Glutamatergic neuron (in vitro differentiated cells): ENCODE results near the gene FAM229A. TPM values are rescaled to one million over a fixed set of nuclear protein-coding genes. Genes with fewer than 3 reads are reported as not detected.

Experiments used
- DNase-seq: peaks from one replicate; pipeline ENCODE4 v3.0.0; 2022
- H3K27ac Mint-ChIP-seq: one replicate; pipeline ENCODE4 v1.8.0; 2020; ENCODE audit warnings: mild to moderate bottlenecking, mixed read lengths, inconsistent platforms; ENCODE audit not compliant: unreplicated experiment
- H3K27me3 Mint-ChIP-seq: one replicate; pipeline ENCODE4 v1.8.0; 2020; ENCODE audit warnings: mild to moderate bottlenecking, moderate library complexity, mixed read lengths, inconsistent platforms; ENCODE audit not compliant: unreplicated experiment
- H3K36me3 Mint-ChIP-seq: one replicate; pipeline ENCODE4 v1.8.0; 2020; ENCODE audit warnings: mild to moderate bottlenecking, mixed read lengths, inconsistent platforms; ENCODE audit not compliant: unreplicated experiment
- H3K4me1 Mint-ChIP-seq: one replicate; pipeline ENCODE4 v1.8.0; 2020; ENCODE audit warnings: mild to moderate bottlenecking, low read depth, mixed read lengths, inconsistent platforms; ENCODE audit not compliant: unreplicated experiment
- H3K4me3 Mint-ChIP-seq: one replicate; pipeline ENCODE4 v1.8.0; 2020; ENCODE audit warnings: mild to moderate bottlenecking, mixed read lengths, inconsistent platforms; ENCODE audit not compliant: unreplicated experiment
- H3K9me3 Mint-ChIP-seq: one replicate; pipeline ENCODE4 v1.8.0; 2020; ENCODE audit warnings: mild to moderate bottlenecking, moderate library complexity, mixed read lengths, inconsistent platforms; ENCODE audit not compliant: unreplicated experiment
- CTCF ChIP-seq: fragments of 200-600 bp; sonication (generic); IDR thresholded peaks from one replicate; pipeline ENCODE4 v1.5.0; 2021; ENCODE audit not compliant: partially characterized antibody, unreplicated experiment
- total RNA-seq: library from RNA; stranded (reverse); fragmentation: NEBNext Ultra II Directional; extraction: Animal tissue kit (Norgen Biotek cat#: 25700); gene quantifications from one replicate; pipeline ENCODE4 v1.2.1, GENCODE V29; 2021; ENCODE audit not compliant: unreplicated experiment

Gene FAM229A
- total RNA-seq, 1 donor from 2014 or later = 21.8 TPM

GRCh38 chr1:32353431-32353830 is 8.9 kb downstream of the FAM229A start:
- H3K27ac Mint-ChIP-seq = peak overlapping the region; percentile 95
- DNase-seq = no peak
- H3K9me3 Mint-ChIP-seq = peaks cover 7% of the 10 kb centered on the region
- peak overlapping the region; percentile 70 for H3K4me3 Mint-ChIP-seq
- no peak for TF ChIP-seq CTCF
- peaks cover 28% of the 10 kb centered on the region for H3K4me1 Mint-ChIP-seq
- no peaks in the 10 kb centered on the region for H3K36me3 Mint-ChIP-seq
- H3K27me3 Mint-ChIP-seq = peaks cover 26% of the 10 kb centered on the region

- no peak for TF ChIP-seq CTCF
- Mint-ChIP-seq H3K4me3 (peak overlapping the region; percentile 70), H3K27ac (peak overlapping the region; percentile 95), H3K4me1 (peaks cover 28% of the 10 kb centered on the region), H3K36me3 (no peaks in the 10 kb centered on the region), H3K27me3 (peaks cover 26% of the 10 kb centered on the region), H3K9me3 (peaks cover 7% of the 10 kb centered on the region)
- DNase-seq = no peak
Measured at GRCh38 chr1:32352831-32353383, 9.4 kb downstream of the FAM229A start.

GRCh38 chr1:32352239-32352745 is 10.0 kb downstream of the FAM229A start:
- no peak for TF ChIP-seq CTCF

GRCh38 chr1:32351399-32352238 is 10.7 kb downstream of the FAM229A start:
- H3K4me1 Mint-ChIP-seq = peaks cover 29% of the 10 kb centered on the region
- peaks cover under 1% of the 10 kb centered on the region for H3K36me3 Mint-ChIP-seq
- peaks cover 23% of the 10 kb centered on the region for H3K27me3 Mint-ChIP-seq
- H3K27ac Mint-ChIP-seq = peak overlapping the region; percentile 95
- H3K4me3 Mint-ChIP-seq = peak overlapping the region; percentile 86
- TF ChIP-seq CTCF = no peak
- peaks cover 7% of the 10 kb centered on the region for H3K9me3 Mint-ChIP-seq
- peak; percentile 96 for DNase-seq

More at GRCh38 chr1:32352239-32352745, 10.0 kb downstream of the FAM229A start:
- Mint-ChIP-seq H3K9me3 (peaks cover 7% of the 10 kb centered on the region), H3K27ac (peak overlapping the region; percentile 95), H3K27me3 (peaks cover 23% of the 10 kb centered on the region), H3K4me1 (peaks cover 27% of the 10 kb centered on the region), H3K36me3 (no peaks in the 10 kb centered on the region), H3K4me3 (peak overlapping the region; percentile 70)
- DNase-seq = no peak

- Mint-ChIP-seq H3K36me3 (peaks cover 4% of the 10 kb centered on the region), H3K27me3 (peaks cover 23% of the 10 kb centered on the region), H3K4me3 (peak overlapping the region; percentile 86), H3K27ac (peak overlapping the region; percentile 90), H3K4me1 (peaks cover 36% of the 10 kb centered on the region), H3K9me3 (peaks cover 12% of the 10 kb centered on the region)
- peak; percentile 90 for DNase-seq
- peak; percentile 89 for TF ChIP-seq CTCF
Measured at GRCh38 chr1:32350785-32351398, 11.4 kb downstream of the FAM229A start.
